Activated T-cell treated with anti-CD3 and anti-CD28 coated beads, Interleukin-2, amount 50 U/mL, for 4 hours (primary cell): ENCODE results near the gene PRTG. TPM values are rescaled to one million over a fixed set of nuclear protein-coding genes. Genes with fewer than 3 reads are reported as not detected.

Experiments used
- ATAC-seq, 2 donors: fragments of 200-7000 bp; cut with Tn5 transposase; one replicate each; pipeline ENCODE4 v1.10.0; 2021
- DNase-seq: peaks from one replicate; pipeline ENCODE4 v3.0.0-alpha.2; 2020
- H3K27me3 Mint-ChIP-seq: one replicate; pipeline ENCODE4 v1.8.0; 2021; ENCODE audit warnings: low read depth, mixed read lengths
- H3K36me3 Mint-ChIP-seq: one replicate; pipeline ENCODE4 v1.8.0; 2022; ENCODE audit warnings: mixed read lengths; ENCODE audit not compliant: insufficient read depth
- H3K4me1 Mint-ChIP-seq: one replicate; pipeline ENCODE4 v1.8.0; 2021; ENCODE audit warnings: low read depth, mixed read lengths
- H3K4me3 Mint-ChIP-seq: one replicate; pipeline ENCODE4 v1.8.0; 2021; ENCODE audit warnings: mild to moderate bottlenecking, moderate library complexity, mixed read lengths
- H3K9me3 Mint-ChIP-seq: one replicate; pipeline ENCODE4 v1.8.0; 2021; ENCODE audit warnings: mixed read lengths
- total RNA-seq, 3 donors: library from RNA; stranded (reverse); gene quantifications; one replicate each; pipeline ENCODE4 v1.2.1, GENCODE V29; 2021

PRTG gene
- total RNA-seq, 3 donors from 2014 or later: not detected

DNA sequence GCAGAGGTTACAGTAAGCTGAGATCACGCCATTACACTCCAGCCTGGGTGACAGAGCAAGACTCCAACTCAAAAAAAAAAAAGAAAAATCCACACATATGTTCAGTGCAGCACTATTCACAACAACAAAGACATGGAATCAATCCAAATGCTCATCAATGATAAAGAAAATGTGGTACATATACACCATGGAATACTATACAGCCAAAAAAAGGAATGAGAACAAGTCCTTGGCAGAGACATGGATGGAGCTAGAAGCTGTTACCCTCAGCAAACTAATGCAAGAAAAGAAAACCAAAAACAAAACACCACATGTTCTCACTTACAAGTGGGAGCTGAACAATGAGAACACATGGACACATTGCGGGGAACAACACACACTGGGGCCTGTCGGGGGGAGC is 180.4 kb downstream of the PRTG start:
- no peak for DNase-seq
- Mint-ChIP-seq H3K4me1 (no peaks in the 10 kb centered on the region), H3K4me3 (no peak overlapping the region), H3K9me3 (peaks cover 5% of the 10 kb centered on the region), H3K36me3 (no peaks in the 10 kb centered on the region), H3K27me3 (peaks cover 9% of the 10 kb centered on the region)
- ATAC-seq: no peak

Other genes with a start within 250 kb of the PRTG start
- gene DNAAF4, start 234.9 kb downstream of the PRTG start, total RNA-seq: under 1 TPM; 0.34 to 0.83 (median 0.46) TPM
- gene PYGO1, start 154.8 kb downstream of the PRTG start, total RNA-seq: under 1 TPM; 0.05 to 0.13 (median 0.13) TPM